HG03139 (cell line): ENCODE results near the gene DHRS7B.

Source experiments
- ATAC-seq: cut with Tn5 transposase; IDR thresholded peaks from one replicate; pipeline ENCODE4 v1.9.1; 2021; ENCODE audit not compliant: unreplicated experiment

Gene DHRS7B

DNA sequence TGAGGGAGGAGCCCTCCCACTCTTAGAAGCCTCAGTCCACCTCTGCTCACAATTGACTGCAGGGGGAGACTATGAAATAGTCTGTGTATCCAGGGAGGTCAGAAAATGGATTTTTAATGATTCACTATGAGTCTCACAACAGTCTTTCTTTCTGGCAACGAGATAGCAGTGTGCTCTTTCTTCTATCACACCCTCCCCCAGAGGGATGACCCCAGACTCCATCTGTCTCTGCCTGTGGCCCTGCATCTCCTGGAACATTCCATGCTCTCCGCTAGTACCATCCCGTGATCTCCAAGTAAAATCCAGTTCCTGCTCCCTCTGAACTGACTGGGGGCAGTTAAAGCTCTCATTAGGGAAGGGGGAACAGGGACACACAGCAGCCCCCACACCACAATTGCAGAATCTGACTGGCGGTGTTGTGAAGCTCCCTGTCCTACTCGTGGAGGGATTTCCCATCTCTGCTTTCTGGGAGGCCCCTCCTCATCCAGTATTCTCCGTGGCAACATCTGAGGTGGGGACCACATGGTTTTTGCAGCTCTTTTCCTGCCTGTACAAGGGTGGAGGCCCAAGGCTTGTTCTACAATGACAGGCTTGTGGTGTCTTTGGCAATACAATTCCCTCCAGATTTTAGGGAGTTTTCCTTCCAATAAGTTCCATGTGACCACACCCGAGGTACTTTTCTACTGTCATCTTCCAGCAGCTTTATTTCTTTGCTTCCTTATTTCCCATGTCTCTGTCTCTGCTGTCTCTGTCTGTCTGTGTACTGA, 107.0 kb downstream of the DHRS7B start:
- ATAC-seq, result no peak

DNA sequence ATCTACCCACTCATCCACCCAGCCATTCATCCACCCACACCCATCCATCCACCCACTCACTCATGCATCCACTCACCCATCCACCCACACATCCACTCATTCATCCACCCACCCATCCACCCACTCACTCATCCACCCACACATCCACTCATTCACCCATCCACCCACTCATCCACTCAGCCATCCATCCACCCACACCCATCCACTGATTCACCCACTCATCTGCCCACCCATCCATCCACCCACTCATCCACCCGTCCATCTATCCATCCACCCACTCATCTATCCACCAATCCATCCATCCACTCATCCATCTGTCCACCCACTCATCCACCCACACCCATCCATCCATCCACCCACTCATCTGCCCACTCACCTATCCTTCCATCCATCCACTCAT, 109.2 kb downstream of the DHRS7B start:
- no peak for ATAC-seq

GRCh38 chr17:21239680-21240368, 113.1 kb downstream of the DHRS7B start:
- no peak for ATAC-seq

DNA sequence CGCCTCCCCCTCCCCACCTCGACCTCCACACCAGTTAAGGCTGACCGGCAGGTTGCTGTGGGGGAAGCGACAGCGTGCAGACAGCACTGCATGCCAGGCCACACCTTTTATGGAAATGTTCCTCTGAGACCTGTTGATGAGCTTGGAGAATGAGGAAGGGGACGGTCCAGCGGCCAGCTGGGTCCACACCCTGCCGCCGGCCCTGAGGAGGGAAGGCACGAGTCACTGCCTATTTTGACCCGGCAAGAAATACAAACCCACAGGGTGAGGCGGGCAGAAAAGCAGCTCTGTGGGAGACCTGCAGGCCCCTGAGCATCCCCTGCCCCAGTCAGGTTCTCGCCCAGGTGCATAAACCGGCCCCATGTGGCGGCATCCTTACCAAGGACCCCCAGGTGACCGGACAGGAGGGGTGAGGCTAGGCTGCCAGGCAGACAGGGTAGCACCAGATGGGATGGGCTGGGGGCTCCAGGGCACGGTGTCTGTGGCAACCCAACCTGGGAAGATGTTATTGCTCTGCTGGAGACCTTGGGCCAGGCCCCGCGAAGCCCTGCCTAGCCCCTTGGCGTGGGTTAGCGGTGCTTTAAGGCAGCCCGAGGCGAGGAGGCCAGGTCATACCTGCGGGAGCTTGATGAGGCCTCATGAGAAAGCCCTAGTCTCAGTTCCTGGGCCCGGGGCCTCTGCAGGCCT, 113.7 kb downstream of the DHRS7B start:
- no peak for ATAC-seq
